NCI-H2029 treated with DMSO at 0.1 percent for 48 hours (cell line): Measurements from ENCODE around the gene SLC38A2.
"Not testable (repeated sequence)": the region's sequence is repeated elsewhere in the genome, so short reads cannot be mapped to it uniquely, and the experiment has no call there.

Experiments used
- DNase-seq: peaks from one replicate; lab custom pipeline; 2025; lab: John Stamatoyannopoulos, UW

SLC38A2 gene

DNA sequence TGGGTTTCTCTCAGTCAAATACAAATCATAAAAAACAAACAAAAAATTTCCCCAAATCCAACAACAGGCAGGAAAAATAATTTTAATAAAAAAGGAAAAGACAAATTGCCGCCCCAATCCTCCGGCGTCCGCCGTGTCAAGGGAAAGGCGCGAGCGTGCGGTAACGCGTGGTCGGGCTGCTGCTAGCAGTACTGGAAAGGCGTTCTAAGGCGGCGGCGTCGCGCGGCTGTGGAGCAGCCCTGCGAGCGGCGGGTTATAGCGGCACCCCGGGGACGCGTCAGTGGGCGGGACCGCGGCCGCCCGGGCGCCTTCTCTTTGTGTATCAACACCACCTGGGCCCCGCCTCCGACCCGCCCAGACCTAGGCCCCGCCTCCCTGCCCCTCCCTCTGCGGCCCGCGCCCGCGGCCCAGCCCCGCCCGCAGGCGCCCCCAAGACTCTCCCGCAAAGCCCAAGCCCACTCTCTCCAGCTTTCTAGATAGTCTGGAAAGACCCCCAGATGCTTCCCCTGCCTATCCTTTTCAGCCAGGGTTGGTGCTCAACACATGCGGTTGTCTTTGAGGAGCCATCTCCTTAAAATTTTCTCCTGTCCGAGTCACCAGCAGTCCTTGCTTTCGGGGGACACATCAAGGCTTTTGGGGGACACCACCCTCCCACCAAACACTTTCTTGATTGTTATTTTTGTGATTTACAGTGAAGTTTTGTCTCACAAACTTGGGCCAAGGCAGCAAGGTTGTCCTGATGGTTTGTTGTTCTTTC lies at the start of gene SLC38A2:
Gene SLC38A2 (minus strand): TSS at position 230 of the 757 bp plus-strand sequence. CDS start 1,480 bp downstream, outside the sequence.
- DNase-seq: peak; percentile 61

DNA sequence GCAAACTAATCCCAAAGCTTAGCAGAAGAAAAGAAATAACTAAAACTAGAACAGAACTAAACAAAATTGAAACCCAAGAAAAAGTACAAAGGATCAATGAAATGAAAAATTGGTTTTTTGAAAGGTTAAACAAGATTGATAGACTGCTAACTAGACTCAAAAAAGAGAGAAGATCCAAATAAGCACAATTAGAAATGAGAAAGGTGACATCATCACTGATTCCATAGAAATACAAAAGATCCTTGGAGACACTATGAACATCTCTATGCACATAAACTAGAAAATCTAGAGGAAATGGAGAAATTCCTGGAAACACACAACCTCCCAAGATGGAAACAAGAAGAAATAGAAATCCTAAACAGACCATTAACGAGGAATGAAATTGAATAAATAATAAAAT lies 47.1 kb upstream of the SLC38A2 start:
- no peak for DNase-seq

DNA sequence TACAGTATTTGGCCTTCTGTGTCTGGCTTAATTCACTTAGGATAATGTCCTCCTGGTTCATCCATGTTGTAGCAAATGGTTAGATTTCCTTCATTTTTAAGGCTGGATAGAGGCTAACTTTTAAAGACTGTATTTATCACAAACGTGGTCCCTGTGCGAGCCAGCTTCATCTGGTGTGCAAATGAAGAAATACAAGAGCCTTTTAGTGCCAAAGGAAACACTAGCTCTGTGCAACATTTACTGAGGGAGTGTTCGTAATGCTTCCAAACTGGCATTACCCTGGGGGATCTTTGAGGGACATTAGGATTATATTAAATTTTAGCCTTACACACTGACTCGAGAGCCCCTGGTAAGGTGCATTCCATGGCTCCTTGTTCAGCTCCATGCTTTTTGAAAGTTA lies 43.0 kb upstream of the SLC38A2 start:
- no peak for DNase-seq

DNA sequence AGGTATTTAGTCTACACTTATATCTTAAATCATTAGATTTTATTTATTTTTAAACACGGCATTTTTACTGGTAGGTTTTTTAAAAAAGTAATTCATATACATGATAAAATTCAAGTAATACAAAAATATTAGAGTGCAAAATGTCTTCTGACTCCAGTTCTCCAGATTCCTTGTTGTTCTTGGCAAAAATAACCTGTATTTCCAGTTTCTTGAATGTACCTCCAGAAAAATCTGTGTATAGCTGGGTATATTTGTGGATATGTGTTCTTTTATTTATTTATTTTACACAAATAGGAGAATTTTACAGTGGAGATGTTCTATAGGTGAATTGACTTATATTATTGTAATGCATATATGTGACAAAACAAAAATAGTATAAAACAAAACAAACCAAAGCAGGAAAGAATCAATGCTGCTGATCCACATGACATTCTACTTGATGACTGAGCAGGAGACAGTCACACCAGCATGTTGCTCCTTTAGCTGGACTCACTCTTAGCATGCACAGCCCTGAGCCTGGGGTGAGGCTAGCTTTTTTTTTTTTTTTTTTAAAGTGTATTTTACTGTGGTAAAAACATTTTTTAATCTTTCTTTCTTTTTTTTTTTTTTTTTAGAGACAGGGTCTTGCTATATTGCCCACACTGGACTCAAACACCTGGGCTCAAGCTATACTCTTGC lies 42.2 kb upstream of the SLC38A2 start:
- no peak for DNase-seq

DNA sequence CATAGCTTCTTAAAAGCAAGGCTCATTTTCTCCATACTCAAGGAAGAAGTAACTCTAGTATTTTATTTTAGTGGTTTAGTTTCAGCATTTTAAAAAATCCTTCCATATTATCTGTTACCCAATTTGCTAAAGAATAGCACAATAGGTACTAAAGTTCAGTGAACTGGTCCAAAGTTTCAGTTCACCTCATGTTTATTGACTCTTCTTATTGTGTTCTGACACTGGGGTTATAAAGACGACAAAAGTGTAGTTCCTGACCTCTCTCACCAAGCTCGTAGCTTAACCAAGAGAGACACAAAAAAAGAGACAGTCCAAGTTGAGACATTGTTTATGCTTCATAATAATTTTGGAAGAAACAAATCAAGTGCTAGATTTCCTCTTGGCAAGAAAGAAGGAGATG lies 40.8 kb upstream of the SLC38A2 start:
- DNase-seq: no peak

DNA sequence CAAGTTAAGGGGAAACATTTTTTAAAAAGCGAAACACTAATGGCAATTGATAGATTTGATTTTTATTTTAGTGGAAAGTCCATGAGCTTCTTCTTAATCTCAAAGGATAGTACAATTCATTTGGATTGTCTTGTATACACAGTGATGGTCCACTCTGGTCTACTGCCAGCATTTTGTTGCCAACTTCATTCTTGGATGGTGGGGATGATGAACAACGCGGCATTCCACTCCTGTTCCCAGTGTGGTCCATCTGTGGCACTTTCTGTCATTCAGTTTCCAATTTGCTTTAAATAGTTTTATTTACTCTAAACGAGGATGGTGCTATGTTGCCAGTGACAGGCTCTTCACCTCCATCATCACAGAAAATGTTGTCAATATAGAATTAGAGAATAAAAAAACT lies 40.3 kb upstream of the SLC38A2 start:
- no peak for DNase-seq

DNA sequence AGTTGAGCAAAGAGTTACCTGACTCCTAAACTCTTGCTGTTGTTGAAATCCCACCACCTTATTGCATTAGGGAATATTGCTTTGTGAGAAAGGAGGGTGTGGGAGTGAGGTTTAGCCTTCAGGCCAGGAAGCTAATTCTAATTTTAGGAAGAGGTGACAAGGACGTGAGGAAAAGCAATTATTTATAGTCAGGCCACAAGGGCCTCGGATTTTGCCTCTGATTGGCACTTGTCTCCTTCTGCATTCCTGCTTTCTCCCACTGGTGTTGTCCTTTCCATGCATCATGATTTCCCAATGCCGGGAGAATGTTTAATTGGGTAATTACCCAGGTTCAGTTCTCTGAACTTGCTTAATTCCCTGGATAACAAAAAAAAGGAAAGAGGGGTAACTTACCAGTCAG lies 37.9 kb upstream of the SLC38A2 start:
- no peak for DNase-seq

DNA sequence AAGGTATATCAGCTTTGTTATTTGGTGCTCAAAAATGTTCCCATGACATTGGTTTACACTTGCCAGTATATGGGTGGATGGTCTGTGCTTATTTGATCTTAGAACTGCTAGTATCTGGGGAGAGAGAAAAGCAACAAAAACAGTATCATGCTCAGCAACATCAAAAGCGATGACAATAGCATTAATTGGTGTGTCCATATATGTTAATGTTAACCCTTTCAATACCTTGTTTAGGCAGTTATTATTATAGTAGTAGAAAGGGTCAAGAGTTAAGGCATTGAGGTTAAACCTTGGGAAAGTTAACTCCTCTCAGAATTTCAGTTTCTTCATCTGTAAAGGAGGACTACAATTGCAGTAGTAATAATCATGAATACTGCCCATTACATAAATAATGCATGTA lies 37.4 kb upstream of the SLC38A2 start:
- no peak for DNase-seq

DNA sequence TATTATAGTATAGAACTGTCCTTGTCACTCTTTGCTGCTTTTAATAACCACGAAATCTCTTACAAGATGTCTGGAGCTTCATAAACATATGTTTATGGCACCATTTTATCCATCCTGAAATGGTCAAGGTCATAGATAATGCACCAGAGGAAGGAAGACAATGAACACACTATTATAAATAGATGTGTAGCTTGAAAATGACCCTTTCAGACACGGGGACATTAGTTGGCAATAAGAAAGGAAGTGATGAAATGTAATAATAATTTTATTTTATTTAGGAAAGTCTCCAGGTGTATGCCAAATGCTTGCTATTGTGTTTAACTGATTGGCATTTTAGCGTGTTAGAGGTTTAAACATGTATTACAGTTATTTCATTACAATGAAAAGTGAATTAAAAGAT lies 36.8 kb upstream of the SLC38A2 start:
- no peak for DNase-seq

DNA sequence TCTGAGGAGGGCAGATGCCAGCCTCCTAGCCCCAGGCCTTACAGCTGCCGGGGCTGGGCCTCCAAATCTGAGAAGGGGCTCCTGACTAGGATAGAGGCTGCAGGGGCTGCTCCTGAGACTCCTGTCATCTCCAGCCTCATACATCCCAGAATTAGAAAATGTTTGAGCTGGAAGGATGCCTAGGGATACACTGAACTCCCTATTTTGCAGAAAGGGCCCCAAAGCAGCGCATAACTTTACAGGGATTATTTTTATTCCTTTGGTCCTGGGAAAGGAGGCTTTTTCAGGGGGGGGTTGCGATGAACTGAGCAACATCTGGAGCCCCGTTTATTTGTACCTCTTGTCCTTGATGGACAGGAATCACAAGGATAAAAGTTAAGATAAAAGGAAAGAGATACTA lies 35.9 kb upstream of the SLC38A2 start:
- no peak for DNase-seq

DNA sequence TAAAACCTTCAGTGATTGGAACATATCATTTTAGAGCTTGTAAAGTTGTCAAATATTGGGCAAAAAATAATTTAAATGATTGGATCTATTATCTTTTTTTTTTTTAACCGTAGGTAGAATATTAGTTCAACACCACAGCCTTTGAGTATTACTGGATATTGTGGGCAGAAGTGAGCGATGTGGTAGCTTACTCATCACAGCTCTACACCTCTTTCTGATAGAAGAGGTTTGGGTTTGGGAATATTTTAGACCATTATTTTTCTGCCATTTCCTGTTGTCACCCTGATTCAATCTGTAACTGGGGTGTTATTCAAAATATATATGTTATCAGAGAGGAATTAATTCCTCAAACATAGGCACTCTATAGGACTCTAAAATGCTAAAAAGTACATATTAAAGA lies 34.8 kb upstream of the SLC38A2 start:
- no peak for DNase-seq

DNA sequence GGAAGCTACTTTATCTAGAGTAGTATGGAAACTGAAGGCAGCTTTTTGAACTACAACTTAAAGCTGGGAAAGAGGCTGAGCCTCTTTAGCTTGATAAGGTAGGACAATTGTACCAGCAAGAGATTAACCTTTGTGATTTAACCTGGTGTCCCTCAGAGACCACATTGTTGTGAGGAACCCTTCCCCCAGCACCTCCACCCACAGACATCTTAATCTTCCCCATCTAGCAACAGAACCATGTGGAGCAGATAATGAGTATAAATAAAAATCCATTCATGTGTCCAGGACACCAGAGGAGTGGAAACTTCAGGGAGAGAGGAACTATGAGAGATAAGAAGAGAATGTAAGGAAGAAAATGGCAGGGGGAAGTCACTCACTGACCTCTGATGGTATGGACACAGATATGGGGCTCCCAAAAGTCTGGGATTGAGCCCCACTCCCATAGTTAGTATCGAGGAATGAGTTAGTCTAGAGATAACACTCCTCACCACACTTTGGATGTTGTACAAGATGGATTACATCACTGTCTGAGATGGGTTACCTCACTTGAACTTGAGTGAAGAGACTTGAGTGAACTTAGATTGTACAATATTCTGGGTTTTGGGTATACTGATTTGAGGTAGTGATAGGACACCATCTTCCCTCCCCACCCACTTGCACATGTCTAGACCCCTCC lies 33.9 kb upstream of the SLC38A2 start:
- no peak for DNase-seq

DNA sequence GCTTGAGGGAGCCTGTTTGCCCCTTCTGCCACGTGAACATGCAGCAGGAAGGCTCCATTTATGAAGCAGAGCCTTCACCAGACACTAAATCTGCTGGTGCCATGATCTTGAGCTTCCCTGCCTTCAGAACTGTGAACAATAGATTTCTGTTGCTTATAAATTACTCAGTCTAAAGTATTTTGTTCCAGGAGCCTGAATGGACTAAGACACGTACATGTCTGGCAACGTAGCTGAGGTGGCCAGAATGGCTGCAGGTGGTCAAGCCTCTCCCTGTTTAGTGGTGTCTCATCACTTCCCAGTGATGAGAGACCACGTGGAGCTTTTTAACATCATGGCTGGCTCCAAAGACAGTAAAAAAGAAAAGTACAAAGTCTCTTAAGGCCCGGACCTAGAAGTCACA lies 32.2 kb upstream of the SLC38A2 start:
- DNase-seq: no peak

DNA sequence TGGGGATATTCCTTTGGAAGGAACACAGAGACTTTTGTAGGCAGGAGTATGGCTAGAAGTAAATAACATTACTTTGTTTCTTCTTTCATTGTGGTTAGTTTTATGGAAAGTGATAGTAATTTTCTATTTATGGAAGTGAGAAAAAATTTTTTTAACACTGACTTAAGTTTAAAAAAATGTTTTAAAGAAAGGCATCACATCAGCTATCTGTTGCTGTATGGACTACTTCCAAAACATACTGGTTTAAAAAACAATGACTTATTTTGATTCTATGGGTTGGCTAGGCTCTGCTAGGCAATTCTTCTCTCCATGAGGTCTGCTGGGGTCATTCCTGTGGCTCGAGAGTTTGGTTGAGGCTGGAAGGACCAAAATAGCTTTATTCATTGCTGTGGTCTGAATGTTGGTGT lies 31.7 kb upstream of the SLC38A2 start:
- no peak for DNase-seq

DNA sequence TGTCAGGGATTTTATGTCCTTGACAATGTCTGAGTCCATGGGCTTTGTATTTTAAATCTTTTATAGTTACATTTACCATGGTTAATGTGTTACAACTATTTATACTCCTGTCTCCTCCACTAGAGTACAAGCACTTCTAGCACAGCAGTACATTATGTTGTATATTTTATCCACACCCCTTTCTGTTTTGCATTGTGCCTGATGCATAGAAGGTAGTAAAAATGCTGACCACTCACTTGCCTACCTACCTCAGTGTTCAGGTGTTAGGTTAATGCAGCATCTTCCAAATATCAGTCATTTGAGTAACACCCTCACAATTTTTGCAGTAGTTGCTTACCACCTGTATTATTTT lies 31.1 kb upstream of the SLC38A2 start:
- DNase-seq: no peak

DNA sequence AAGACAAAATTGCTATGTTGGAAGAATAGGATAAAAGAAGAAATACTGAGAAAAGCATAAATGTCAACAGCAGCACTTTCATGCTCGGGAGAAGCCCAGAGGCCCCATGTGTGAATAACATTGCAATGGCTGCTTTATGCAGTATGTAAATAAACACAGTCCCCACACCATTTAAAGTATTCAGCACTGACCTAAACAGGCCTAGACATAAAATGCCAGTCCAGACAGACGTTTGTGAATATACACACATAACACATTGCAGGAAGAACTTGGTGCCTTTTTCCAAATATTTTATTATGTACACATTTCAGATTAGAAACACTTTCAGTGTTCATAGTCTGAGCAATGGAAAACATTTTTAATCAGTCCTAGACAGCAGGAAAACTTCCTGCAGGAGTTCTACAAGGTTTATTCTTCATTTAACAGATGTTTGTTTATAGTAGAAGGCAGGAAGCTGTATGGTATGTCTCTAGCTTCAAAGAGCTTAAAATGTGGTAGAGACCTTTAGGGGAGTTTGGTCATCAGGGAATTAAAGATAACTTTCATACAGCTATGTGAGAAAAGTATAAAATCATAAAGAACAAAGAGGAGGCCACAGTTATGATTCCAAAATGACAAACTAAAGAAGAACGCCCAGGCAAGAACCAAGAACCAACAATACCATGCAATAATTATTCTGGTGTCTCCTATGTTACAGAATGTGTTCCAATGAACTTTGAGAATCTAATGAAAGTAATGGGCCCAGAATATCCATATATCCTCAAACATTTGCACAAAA lies 30.6 kb upstream of the SLC38A2 start:
- no peak for DNase-seq

DNA sequence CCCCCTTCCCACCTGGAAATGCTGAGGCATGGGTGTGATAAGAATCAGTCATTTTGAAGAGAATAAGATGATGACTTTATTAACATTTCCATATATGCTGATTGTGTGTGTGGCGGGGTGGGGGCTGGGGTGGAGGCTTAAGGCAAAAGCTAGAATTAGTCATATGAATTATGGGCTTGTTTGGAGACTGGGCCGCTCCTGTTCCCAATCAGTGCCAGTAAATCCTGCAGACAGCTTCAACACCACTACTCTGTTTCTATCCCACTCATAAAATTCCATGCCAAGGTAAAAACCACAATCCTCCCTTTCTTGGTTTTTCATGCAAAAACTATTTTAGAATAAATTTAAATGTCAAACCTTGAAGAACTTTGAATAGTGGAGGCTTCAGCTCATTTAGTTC lies 29.9 kb upstream of the SLC38A2 start:
- DNase-seq: no peak

DNA sequence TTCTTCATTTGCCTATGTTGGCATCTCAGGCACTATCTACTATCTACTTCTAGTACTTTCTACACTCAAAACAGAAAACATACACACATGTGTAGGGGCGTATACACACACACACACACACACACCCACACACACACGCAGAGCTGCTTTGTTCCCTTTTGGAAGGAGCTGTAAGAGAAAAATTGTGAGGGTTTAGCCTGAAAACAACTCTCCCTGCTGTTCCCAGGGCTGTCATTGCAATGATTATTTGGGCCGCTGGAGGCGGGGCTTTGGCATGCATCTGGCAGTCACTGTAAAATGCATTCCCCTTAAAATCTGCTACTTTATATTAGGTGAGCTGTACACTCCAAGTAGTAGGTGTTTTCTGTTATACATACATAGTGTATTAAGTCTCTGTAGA lies 29.1 kb upstream of the SLC38A2 start:
- no peak for DNase-seq

DNA sequence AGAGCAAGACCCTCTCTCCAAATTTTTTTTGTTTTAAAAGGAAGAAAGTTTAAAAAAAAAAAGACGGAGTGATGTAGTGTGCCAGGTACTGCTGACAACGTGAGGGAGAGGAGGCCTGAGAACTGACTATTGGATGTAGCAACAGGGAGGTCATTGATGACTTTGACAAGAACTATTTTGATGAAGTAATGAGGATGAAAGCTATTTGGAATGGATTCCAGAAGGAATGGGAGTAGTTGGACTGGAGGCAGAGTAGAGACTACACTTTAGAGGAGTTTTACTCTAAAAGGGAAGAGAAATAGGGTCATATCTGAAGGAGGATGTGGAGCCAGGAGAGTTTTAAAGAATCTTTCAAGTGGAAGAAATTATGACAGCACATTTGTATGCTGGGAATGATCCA lies 27.8 kb upstream of the SLC38A2 start:
- DNase-seq: no peak

DNA sequence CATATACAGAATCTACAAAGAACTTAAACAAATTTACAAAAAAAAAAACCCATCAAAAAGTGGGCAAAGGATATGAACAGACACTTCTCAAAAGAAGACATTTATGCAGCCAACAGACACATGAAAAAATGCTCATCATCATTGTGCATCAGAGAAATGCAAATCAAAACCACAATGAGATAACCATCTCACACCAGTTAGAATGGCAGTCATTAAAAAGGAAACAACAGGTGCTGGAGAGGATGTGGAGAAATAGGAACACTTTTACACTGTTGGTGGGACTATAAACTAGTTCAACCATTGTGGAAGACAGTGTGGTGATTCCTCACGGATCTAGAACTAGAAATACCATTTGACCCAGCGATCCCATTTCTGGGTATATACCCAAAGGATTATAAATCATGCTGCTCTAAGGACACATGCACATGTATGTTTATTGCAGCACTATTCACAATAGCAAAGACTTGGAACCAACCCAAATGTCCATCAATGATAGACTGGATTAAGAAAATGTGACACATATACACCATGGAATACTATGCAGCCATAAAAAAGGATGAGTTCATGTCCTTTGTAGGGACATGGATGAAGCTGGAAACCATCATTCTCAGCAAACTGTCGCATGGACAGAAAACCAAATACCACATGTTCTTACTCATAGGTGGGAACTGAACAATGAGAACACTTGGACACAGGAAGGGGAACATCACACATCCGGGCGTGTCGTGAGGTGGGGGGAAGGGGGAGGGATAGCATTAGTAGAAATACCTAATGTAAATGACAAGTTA lies 27.1 kb upstream of the SLC38A2 start:
- not testable (repeated sequence) for DNase-seq

DNA sequence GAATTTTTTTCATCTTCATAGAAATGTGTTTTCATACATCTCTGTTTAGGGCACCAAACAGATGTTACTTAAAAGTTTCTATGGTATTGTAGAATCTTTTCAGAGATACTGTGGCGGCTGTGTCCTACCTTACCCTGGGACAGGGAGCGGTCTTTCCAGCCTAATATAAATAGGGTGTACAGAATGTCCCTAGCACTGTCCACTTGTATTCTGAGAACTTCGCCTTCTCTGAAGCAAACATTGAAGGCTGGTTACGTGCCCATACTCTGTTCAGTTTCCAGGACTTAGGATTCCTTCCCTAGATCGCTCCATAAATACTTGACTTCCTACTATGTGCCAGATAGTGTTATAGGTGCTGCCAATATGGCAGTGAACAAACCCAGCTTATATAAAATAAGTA lies 24.3 kb upstream of the SLC38A2 start:
- DNase-seq: no peak

DNA sequence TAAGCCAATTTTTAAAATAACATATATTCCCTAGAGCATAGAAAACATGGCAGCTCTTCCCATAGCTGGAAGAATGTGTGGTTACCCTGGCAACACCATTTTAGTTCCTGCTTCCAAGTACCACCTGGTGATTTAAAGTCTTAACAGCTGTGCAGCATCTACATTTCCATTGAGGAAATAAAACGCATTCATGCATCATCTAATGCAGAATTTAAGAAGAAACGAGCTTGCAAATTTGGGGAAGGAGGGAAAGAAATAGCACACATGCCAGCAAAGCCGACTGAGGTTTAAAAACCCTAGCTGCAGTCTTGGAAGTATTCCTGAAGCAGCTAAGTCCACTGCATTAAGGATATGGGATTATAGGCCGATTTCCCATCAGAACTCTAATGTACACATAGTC lies 22.8 kb upstream of the SLC38A2 start:
- no peak for DNase-seq
